Osteocyte (in vitro differentiated cells): ENCODE results near the gene TSHR. TPM values are rescaled to one million over a fixed set of nuclear protein-coding genes. Genes with fewer than 3 reads are reported as not detected.

Experiments
- DNase-seq: peaks from one replicate; pipeline ENCODE4 v3.0.0; 2021; ENCODE audit warnings: mixed read lengths; ENCODE audit not compliant: unreplicated experiment; ENCODE audit errors: extremely low spot score
- H3K27ac Mint-ChIP-seq: one replicate; pipeline ENCODE4 v1.8.0; 2021; ENCODE audit warnings: mild to moderate bottlenecking, mixed read lengths; ENCODE audit not compliant: unreplicated experiment
- H3K27me3 Mint-ChIP-seq: one replicate; pipeline ENCODE4 v1.8.0; 2021; ENCODE audit warnings: mixed read lengths; ENCODE audit not compliant: unreplicated experiment
- H3K36me3 Mint-ChIP-seq: one replicate; pipeline ENCODE4 v1.8.0; 2021; ENCODE audit warnings: mixed read lengths; ENCODE audit not compliant: unreplicated experiment
- H3K4me1 Mint-ChIP-seq: one replicate; pipeline ENCODE4 v1.8.0; 2021; ENCODE audit warnings: mixed read lengths; ENCODE audit not compliant: unreplicated experiment
- H3K4me3 Mint-ChIP-seq: one replicate; pipeline ENCODE4 v1.8.0; 2021; ENCODE audit warnings: mild to moderate bottlenecking, moderate library complexity, mixed read lengths; ENCODE audit not compliant: unreplicated experiment
- H3K9me3 Mint-ChIP-seq: one replicate; pipeline ENCODE4 v1.8.0; 2021; ENCODE audit warnings: mixed read lengths; ENCODE audit not compliant: unreplicated experiment
- total RNA-seq: library from RNA; stranded (reverse); gene quantifications from 2 replicates; pipeline ENCODE4 v1.2.1, GENCODE V29; 2021
- TF ChIP-seq, protein P1 (sequence below): fragments of 200-600 bp; sonication (generic); IDR thresholded peaks from 2 replicates; pipeline ENCODE4 v1.5.0; 2021; ENCODE audit warnings: antibody characterized with exemption, mild to moderate bottlenecking, moderate library complexity

The TSHR gene
- total RNA-seq, 1 donor from 2014 or later: not detected

DNA sequence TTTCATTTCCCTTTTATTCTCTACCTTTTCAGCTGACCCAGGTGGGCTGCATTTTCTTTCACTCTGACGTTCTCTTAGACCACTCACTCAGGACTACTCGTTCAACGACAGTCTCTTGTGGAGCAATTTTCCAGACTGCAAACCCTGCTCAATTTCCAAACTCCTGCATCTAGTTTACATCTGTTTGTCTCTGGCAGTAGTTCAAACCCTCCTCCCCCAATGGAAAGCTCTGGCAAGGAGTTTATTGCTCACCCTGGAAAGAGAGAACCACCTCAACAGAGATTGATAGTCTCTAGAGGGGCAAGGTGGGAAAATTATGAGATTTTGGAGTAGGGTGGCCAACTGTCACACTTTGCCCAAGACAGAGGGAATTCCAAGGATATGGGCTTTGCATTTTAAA is 130.2 kb downstream of the TSHR start:
- no peak overlapping the region for H3K27ac Mint-ChIP-seq
- H3K9me3 Mint-ChIP-seq: no peaks in the 10 kb centered on the region
- DNase-seq: no peak
- H3K4me1 Mint-ChIP-seq: no peaks in the 10 kb centered on the region
- H3K4me3 Mint-ChIP-seq: no peak overlapping the region
- TF ChIP-seq, protein P1, sequence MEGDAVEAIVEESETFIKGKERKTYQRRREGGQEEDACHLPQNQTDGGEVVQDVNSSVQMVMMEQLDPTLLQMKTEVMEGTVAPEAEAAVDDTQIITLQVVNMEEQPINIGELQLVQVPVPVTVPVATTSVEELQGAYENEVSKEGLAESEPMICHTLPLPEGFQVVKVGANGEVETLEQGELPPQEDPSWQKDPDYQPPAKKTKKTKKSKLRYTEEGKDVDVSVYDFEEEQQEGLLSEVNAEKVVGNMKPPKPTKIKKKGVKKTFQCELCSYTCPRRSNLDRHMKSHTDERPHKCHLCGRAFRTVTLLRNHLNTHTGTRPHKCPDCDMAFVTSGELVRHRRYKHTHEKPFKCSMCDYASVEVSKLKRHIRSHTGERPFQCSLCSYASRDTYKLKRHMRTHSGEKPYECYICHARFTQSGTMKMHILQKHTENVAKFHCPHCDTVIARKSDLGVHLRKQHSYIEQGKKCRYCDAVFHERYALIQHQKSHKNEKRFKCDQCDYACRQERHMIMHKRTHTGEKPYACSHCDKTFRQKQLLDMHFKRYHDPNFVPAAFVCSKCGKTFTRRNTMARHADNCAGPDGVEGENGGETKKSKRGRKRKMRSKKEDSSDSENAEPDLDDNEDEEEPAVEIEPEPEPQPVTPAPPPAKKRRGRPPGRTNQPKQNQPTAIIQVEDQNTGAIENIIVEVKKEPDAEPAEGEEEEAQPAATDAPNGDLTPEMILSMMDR: no peak
- H3K36me3 Mint-ChIP-seq: no peaks in the 10 kb centered on the region
- peaks cover 13% of the 10 kb centered on the region for H3K27me3 Mint-ChIP-seq

DNA sequence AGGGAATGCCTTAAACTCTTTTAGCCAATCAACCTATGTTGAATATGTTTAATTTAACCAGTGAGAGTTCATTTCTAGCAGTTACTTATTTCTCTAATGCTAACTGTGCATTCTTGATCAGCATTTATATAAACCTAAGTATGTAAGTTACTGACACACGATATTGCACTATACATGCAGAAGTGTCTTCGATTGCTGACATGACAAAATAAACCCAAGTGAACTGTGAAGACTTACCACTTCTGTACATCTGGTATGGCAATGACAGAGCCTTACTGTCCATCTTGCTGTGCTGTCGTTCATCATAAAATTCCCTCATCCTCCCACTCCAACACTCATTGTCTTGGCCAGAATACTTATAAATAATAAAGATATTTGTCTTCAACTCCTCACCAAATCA is 131.8 kb downstream of the TSHR start:
- H3K4me3 Mint-ChIP-seq: no peak overlapping the region

DNA sequence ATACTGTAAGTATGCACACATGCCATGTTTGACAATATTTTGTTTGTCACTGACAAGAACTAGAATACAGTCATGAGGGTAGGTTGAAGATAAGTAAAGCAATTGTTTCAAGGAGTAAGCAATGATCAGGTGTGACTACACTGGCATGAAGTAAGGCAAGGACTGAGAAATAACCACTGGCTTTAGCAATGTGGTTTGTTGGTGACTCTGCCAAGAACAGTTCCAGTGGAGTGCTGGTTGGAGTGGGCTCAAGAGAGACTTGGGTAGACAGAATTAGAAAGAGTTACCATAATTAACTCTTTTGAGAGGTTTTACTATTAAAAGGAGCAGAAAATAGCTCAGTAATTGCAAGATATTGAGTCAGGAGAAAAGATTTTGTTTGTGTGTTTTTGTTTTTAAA is 135.7 kb downstream of the TSHR start:
- TF ChIP-seq, protein P1: no peak
- Mint-ChIP-seq H3K36me3 (no peaks in the 10 kb centered on the region), H3K27me3 (peaks cover 5% of the 10 kb centered on the region), H3K4me1 (no peaks in the 10 kb centered on the region), H3K9me3 (no peaks in the 10 kb centered on the region), H3K4me3 (no peak overlapping the region), H3K27ac (no peak overlapping the region)
- DNase-seq: no peak

More for the DNA sequence above, 131.8 kb downstream of the TSHR start:
- Mint-ChIP-seq H3K27me3 (peaks cover 13% of the 10 kb centered on the region), H3K36me3 (no peaks in the 10 kb centered on the region), H3K4me1 (no peaks in the 10 kb centered on the region), H3K27ac (no peak overlapping the region), H3K9me3 (no peaks in the 10 kb centered on the region)
- TF ChIP-seq, protein P1: no peak
- no peak for DNase-seq

DNA sequence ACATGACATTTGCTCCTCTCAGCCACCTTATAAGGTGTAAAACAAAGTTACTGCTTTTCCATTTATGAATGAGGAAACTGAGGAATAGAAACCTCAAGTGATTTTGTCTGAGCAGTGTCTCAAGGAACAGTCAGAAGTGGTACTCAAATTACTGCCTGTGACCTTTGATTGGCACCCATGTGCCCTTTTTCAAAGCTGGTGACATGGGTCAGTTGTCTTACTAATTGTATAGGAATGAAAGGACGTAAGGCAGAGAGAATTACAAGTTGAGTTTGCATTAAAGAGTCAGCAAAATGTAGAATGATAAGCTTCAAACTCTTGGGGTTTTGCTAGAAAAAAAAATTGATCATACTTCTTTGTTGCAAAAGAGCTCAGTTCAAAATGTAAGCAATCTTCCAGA is 136.2 kb downstream of the TSHR start:
- H3K4me3 Mint-ChIP-seq: no peak overlapping the region

DNA sequence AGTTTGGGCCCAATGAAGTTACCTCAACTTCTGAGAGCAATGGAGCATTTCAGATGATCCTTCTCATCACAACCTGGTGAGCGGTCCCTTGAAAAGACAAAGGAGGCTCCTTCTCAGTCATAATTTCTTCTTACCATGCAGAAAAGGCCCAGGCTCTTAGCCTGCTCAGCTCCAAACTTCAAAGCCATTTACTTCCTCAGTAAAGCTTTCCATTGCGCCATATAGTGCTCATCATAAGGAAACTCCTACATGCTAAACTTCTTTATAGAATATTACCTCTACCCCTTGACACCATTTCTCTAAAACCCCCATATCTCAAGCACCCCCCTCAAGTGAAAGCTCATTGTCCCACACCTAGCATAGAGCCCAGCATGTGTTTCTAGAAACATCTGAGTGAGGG is 138.2 kb downstream of the TSHR start:
- DNase-seq: no peak
- Mint-ChIP-seq H3K9me3 (no peaks in the 10 kb centered on the region), H3K4me1 (no peaks in the 10 kb centered on the region), H3K27ac (no peak overlapping the region), H3K36me3 (no peaks in the 10 kb centered on the region), H3K4me3 (no peak overlapping the region), H3K27me3 (peaks cover 4% of the 10 kb centered on the region)
- TF ChIP-seq, protein P1: no peak

More for the DNA sequence above, 136.2 kb downstream of the TSHR start:
- TF ChIP-seq, protein P1: no peak
- H3K27me3 Mint-ChIP-seq: peaks cover 5% of the 10 kb centered on the region
- no peaks in the 10 kb centered on the region for H3K36me3 Mint-ChIP-seq
- no peaks in the 10 kb centered on the region for H3K4me1 Mint-ChIP-seq
- H3K27ac Mint-ChIP-seq: no peak overlapping the region
- DNase-seq: no peak
- H3K9me3 Mint-ChIP-seq: no peaks in the 10 kb centered on the region
